ENCODE data around the gene HSD11B1. TPM values are rescaled to one million over a fixed set of nuclear protein-coding genes. Genes with fewer than 3 reads are reported as not detected.

The HSD11B1 gene
- total RNA-seq, 1 experiment from 2014 or later, result not detected

DNA sequence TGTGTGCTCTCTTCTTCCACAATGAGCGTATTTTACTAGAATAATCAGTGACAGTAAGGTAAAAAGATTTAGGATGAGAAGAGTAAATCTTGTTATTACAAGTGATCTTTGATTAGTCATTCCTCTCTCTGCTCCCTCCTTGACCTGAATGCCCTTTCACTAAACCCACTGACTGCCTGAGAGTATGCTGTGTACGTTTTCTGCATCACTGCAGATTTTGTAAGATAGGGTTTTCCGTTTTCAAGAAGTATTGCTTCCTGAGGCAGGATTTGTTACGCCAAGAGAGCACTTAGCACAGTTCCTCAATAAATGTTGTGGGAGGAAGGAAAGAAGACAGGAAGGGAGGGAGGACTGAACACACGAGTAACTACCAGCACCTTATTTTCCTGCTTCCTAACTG, 44.7 kb upstream of the HSD11B1 start:
- Histone ChIP-seq H3K9me3 (ENCODE audit: control insufficient read depth, insufficient read depth, low read depth, low read length) (no peaks in the 10 kb centered on the region), H3K27me3 (ENCODE audit: control insufficient read depth, insufficient read depth, low read length) (no peaks in the 10 kb centered on the region), H3K36me3 (ENCODE audit: control insufficient read depth, insufficient read depth, low read length) (no peaks in the 10 kb centered on the region), H3K4me1 (ENCODE audit: control insufficient read depth, insufficient read depth, low read length) (no peaks in the 10 kb centered on the region), H3K27ac (ENCODE audit: low read length) (no peak overlapping the region), H3K4me3 (ENCODE audit: low read depth in 2 of 2, low read length in 2 of 2) (no peak overlapping the region)
- ChIA-PET POLR2A (no interaction called here), CTCF (no interaction called here)
- no TSS peak for BruUV-seq (replicated peaks)
- intact Hi-C loops (cut with micrococcal nuclease; ENCODE audit: unreplicated experiment), result no loop called here
- TF ChIP-seq POLR2AphosphoS5 (IDR thresholded peaks at IDR 0.05; ENCODE audit: low read depth, low read length) (no peak), SIN3A (IDR thresholded peaks at IDR 0.05; ENCODE audit: borderline replicate concordance, insufficient read depth, low read depth, low read length) (no peak), TCF7L2 (IDR thresholded peaks at IDR 0.05; ENCODE audit: low read depth, low read length) (no peak)
- TF ChIP-seq, protein P1, sequence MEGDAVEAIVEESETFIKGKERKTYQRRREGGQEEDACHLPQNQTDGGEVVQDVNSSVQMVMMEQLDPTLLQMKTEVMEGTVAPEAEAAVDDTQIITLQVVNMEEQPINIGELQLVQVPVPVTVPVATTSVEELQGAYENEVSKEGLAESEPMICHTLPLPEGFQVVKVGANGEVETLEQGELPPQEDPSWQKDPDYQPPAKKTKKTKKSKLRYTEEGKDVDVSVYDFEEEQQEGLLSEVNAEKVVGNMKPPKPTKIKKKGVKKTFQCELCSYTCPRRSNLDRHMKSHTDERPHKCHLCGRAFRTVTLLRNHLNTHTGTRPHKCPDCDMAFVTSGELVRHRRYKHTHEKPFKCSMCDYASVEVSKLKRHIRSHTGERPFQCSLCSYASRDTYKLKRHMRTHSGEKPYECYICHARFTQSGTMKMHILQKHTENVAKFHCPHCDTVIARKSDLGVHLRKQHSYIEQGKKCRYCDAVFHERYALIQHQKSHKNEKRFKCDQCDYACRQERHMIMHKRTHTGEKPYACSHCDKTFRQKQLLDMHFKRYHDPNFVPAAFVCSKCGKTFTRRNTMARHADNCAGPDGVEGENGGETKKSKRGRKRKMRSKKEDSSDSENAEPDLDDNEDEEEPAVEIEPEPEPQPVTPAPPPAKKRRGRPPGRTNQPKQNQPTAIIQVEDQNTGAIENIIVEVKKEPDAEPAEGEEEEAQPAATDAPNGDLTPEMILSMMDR (IDR thresholded peaks at IDR 0.05), result no peak
- TF ChIP-seq, protein P2, sequence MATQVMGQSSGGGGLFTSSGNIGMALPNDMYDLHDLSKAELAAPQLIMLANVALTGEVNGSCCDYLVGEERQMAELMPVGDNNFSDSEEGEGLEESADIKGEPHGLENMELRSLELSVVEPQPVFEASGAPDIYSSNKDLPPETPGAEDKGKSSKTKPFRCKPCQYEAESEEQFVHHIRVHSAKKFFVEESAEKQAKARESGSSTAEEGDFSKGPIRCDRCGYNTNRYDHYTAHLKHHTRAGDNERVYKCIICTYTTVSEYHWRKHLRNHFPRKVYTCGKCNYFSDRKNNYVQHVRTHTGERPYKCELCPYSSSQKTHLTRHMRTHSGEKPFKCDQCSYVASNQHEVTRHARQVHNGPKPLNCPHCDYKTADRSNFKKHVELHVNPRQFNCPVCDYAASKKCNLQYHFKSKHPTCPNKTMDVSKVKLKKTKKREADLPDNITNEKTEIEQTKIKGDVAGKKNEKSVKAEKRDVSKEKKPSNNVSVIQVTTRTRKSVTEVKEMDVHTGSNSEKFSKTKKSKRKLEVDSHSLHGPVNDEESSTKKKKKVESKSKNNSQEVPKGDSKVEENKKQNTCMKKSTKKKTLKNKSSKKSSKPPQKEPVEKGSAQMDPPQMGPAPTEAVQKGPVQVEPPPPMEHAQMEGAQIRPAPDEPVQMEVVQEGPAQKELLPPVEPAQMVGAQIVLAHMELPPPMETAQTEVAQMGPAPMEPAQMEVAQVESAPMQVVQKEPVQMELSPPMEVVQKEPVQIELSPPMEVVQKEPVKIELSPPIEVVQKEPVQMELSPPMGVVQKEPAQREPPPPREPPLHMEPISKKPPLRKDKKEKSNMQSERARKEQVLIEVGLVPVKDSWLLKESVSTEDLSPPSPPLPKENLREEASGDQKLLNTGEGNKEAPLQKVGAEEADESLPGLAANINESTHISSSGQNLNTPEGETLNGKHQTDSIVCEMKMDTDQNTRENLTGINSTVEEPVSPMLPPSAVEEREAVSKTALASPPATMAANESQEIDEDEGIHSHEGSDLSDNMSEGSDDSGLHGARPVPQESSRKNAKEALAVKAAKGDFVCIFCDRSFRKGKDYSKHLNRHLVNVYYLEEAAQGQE (IDR thresholded peaks at IDR 0.05; ENCODE audit: insufficient read depth in 1 of 2, low read depth in 2 of 2, low read length in 1 of 2), result no peak
- ATAC-seq (no peak), DNase-seq (ENCODE audit: low read depth, low spot score) (no peak)
- in situ Hi-C loops (cut with HindIII; ENCODE audit: low pct_unique_long_range_greater_than_20kb, low sequenced_read_pairs), result no loop called here

DNA sequence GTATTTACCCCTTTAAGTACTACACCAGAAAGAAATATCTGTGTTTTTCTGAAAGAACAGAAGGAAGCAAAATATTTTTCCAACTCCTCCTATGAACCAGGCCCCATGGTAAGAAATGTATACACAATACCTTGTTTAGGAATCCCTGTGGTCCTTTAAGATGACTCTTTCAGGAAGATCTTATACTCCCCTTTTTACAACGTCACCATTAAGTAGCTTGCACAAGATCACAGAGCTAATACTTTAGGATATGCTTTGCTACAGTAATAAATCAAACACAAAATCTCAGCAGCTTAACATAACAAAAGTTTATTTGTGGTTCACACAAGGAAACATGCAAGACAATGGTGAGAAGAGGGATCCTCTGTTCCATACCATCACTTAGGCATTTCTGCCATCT, 43.6 kb upstream of the HSD11B1 start:
- POLR2A ChIA-PET, result no interaction called here
- CTCF ChIA-PET, result no interaction called here

More for the DNA sequence above, 43.6 kb upstream of the HSD11B1 start:
- intact Hi-C loops (cut with micrococcal nuclease; ENCODE audit: unreplicated experiment) (no loop called here), in situ Hi-C loops (cut with HindIII; ENCODE audit: low pct_unique_long_range_greater_than_20kb, low sequenced_read_pairs) (no loop called here)
- DNase-seq (ENCODE audit: low read depth, low spot score), result no peak
- no peaks in the 10 kb centered on the region for H3K4me1 ChIP-seq (ENCODE audit: control insufficient read depth, insufficient read depth, low read length)
- H3K27me3 ChIP-seq (ENCODE audit: control insufficient read depth, insufficient read depth, low read length), result no peaks in the 10 kb centered on the region
- ATAC-seq, result no peak
- no peaks in the 10 kb centered on the region for H3K9me3 ChIP-seq (ENCODE audit: control insufficient read depth, insufficient read depth, low read depth, low read length)
- no peaks in the 10 kb centered on the region for H3K36me3 ChIP-seq (ENCODE audit: control insufficient read depth, insufficient read depth, low read length)
- TF ChIP-seq TCF7L2 (IDR thresholded peaks at IDR 0.05; ENCODE audit: low read depth, low read length), result no peak
- no peak for TF ChIP-seq SIN3A (IDR thresholded peaks at IDR 0.05; ENCODE audit: borderline replicate concordance, insufficient read depth, low read depth, low read length)
- no peak for TF ChIP-seq POLR2AphosphoS5 (IDR thresholded peaks at IDR 0.05; ENCODE audit: low read depth, low read length)
- TF ChIP-seq, protein P1 (IDR thresholded peaks at IDR 0.05), result no peak
- TF ChIP-seq, protein P2 (IDR thresholded peaks at IDR 0.05; ENCODE audit: insufficient read depth in 1 of 2, low read depth in 2 of 2, low read length in 1 of 2), result no peak
- no peak overlapping the region for H3K4me3 ChIP-seq (ENCODE audit: low read depth in 2 of 2, low read length in 2 of 2)
- no peak overlapping the region for H3K27ac ChIP-seq (ENCODE audit: low read length)
- BruUV-seq (replicated peaks), result no TSS peak
